ENCODE results near the gene CTU2.
A peak's percentile ranks its signal among the peaks of the same experiment; 100 is the strongest.

The CTU2 gene

DNA sequence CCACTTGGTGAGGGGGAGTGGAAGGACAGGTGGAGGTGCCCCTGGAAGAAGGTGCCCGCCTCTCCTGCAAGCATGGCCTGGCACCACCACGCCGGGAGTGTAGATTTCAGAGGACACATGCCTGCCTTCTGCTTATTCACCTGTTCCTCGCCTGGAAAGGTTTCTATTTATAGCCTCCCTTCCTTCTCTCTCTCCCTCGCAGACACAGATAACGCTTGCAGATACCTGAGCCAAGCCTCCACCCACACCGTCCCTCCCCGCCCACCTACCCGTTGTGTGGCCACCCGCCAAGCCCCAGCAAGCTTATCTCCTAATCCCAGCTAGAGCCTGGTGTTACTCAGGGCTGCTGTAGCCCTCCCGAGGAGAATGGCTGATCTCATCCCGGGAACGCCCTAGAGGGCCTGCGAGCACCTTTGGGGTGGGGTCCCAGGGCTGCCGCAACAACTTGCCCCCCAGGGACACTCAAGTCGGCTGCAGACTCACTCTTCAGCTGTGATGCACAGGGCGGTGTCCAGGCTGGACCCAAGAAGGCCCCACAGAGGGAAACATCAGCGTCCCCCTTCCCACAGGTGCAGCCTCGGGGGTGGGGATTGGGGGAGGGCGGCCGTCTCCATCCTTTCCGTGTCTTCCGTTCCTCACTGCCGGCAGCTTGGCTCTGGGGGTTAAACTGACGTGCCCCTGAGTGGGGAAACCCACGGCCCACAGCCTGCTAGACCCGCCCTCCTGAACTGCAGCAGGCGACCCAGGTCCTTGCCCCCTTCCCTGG, 18.1 kb upstream of the CTU2 start:
- Histone ChIP-seq H3K27ac (ENCODE audit: low read depth, low read length) (no peak overlapping the region), H3K9ac (ENCODE audit: low read length in 5 of 5) (no peak overlapping the region), H3K36me3 (ENCODE audit: control insufficient read depth in 5 of 5, insufficient read depth in 5 of 5, low read length in 5 of 5) (no peaks in the 10 kb centered on the region), H3K27me3 (ENCODE audit: control insufficient read depth in 5 of 5, insufficient read depth in 4 of 5, low read length in 5 of 5) (peaks cover 19 to 53% (median 39%) of the 10 kb centered on the region in 5 donors), H3K9me3 (ENCODE audit: control insufficient read depth in 5 of 5, low read length in 5 of 5) (no peaks in the 10 kb centered on the region), H3K4me1 (ENCODE audit: control insufficient read depth in 5 of 5, insufficient read depth in 5 of 5, low read length in 5 of 5) (peaks cover 0 to 38% (median 26%) of the 10 kb centered on the region in 5 donors), H3K4me3 (ENCODE audit: low read depth in 1 of 5, low read length in 5 of 5) (no peak overlapping the region)

DNA sequence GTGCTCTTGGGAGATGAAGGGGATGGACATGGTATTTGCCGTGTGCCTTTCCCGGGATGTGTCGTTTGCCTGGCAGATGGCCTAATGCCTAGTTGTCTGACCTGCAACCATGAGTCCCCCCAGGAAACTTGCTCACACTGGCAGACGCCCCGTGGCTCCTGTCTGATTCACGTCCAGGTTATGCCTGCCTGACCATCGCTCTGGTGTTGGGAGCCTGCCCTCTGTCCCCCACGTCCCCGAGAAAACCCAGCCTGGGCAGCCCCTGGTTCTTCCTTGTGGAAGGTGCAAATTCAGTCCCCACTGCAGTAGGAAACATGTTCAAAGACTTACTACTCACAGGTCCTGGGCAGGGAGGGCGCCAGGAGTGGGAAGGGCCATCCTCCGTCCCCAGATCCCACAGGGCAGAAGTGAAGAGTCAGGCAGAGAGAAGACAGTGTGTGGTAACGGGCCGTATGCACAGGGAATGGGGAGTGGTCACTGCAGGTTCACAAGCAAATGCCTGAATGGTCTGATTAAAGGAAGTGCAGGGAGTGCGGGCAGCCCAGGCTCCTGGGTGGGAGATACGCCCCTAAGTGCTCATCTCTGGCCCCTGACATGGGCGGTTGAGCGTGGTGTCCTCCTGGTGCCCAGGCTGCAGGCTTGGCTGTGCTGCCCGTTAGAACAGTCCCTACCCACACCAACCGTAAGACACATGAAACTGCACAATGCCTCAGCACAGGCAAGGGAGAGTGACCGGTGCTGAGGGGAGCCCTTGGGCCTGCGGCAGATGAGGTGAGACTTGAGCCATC, 15.8 kb upstream of the CTU2 start:
- no peak overlapping the region for H3K4me3 ChIP-seq (ENCODE audit: low read depth in 1 of 5, low read length in 5 of 5)
- no peaks in the 10 kb centered on the region for H3K9me3 ChIP-seq (ENCODE audit: control insufficient read depth in 5 of 5, low read length in 5 of 5)
- H3K27ac ChIP-seq (ENCODE audit: low read depth, low read length), result no peak overlapping the region
- H3K4me1 ChIP-seq (ENCODE audit: control insufficient read depth in 5 of 5, insufficient read depth in 5 of 5, low read length in 5 of 5), result peaks cover 0 to 29% (median 18%) of the 10 kb centered on the region in 5 donors
- no peak overlapping the region for H3K9ac ChIP-seq (ENCODE audit: low read length in 5 of 5)
- peaks cover 19 to 34% (median 28%) of the 10 kb centered on the region in 5 donors for H3K27me3 ChIP-seq (ENCODE audit: control insufficient read depth in 5 of 5, insufficient read depth in 4 of 5, low read length in 5 of 5)
- H3K36me3 ChIP-seq (ENCODE audit: control insufficient read depth in 5 of 5, insufficient read depth in 5 of 5, low read length in 5 of 5), result peaks cover 0 to 3% (median 0%) of the 10 kb centered on the region in 5 donors

DNA sequence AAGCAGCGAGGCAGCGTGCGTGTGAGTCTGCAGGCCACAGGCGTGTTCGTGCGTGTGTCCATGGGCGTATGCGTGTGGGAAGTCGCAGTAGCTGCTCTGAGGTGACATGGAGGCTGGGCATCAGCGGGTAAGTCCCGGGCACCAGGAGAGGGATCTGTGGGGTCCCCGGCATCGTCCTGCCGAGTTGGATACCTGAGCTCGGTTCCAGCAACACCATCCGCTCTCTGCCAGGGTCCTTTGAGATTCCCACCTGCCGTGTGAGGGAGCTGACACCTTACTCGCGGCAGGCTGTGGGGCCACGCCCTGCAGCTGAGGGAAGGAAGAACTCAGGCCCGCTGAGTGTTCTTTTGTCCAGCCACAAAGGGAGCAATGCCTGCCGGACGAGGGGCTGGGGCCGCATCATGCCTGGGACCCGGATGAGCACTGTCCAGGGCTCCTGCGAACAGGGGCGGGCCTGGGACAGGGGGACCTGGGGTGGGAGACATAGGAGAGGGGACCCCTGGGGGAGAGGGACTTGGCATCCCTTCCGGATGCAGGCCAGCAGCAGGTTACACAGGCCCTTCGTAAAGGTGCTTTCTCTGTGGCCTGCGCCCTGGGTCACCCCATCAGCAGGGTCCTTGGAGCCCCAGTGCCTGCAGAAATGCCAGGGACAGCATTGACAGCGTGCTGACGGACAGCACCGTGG, 15.0 kb upstream of the CTU2 start:
- H3K4me3 ChIP-seq (ENCODE audit: low read depth in 1 of 5, low read length in 5 of 5), result no peak overlapping the region
- peaks cover 0 to 21% (median 11%) of the 10 kb centered on the region in 5 donors for H3K4me1 ChIP-seq (ENCODE audit: control insufficient read depth in 5 of 5, insufficient read depth in 5 of 5, low read length in 5 of 5)
- peaks cover 0 to 10% (median 6%) of the 10 kb centered on the region in 5 donors for H3K36me3 ChIP-seq (ENCODE audit: control insufficient read depth in 5 of 5, insufficient read depth in 5 of 5, low read length in 5 of 5)
- peaks cover 17 to 31% (median 24%) of the 10 kb centered on the region in 5 donors for H3K27me3 ChIP-seq (ENCODE audit: control insufficient read depth in 5 of 5, insufficient read depth in 4 of 5, low read length in 5 of 5)
- no peak overlapping the region for H3K27ac ChIP-seq (ENCODE audit: low read depth, low read length)
- no peaks in the 10 kb centered on the region for H3K9me3 ChIP-seq (ENCODE audit: control insufficient read depth in 5 of 5, low read length in 5 of 5)
- H3K9ac ChIP-seq (ENCODE audit: low read length in 5 of 5), result no peak overlapping the region

DNA sequence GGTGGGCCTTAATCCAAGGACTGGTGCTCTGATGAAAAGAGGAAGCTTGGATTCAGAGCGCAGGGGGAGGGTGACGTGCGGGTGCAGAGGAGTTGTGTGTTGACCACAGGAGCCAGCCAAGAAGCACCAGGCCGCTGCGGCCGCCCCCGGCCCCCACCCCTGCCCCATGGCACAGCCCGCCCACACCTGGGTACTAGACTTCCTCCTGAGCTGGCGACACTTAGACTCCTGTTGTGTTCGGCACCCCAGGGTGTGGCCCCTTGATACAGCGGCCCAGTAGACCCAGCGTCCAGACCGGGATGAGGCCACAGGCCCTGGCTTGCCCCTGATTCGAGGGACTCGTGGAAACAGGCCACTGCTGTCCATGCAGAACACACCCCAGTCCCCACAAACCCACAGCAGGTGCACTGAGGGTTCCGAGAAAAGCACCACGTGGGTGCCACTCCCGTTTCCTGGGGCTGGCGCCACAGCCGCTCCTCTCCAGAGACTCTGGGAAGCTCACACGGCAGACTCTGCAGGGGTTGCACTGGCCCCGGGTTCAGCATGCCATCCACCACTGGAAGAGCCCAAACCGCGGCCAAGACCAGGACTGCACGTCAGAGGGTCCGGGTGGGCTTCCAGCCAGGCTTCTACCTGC, 14.3 kb upstream of the CTU2 start:
- no peak overlapping the region for H3K4me3 ChIP-seq (ENCODE audit: low read depth in 1 of 5, low read length in 5 of 5)

DNA sequence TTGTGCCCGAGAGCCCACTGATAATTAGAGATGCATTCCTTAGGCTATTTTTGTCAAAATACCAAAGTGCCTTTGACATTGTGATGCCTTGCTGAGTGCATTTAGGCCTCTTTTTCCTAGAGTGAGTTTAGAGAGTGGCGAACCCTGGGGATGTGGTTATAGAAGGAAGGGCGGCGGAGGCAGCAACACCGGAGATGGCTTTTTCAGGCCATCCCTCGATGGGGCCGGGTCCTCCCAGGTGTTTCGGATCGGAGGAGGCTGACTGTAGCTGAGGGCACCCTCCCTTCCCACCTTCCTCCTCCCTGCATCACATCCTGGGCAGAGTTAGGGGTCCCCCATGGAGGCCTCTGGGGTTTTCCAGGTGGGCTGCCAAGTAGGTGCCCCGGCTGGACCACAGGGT, 13.4 kb upstream of the CTU2 start:
- Histone ChIP-seq H3K9ac (ENCODE audit: low read length in 5 of 5) (no peak overlapping the region), H3K27me3 (ENCODE audit: control insufficient read depth in 5 of 5, insufficient read depth in 4 of 5, low read length in 5 of 5) (peaks cover 15 to 31% (median 17%) of the 10 kb centered on the region in 5 donors), H3K36me3 (ENCODE audit: control insufficient read depth in 5 of 5, insufficient read depth in 5 of 5, low read length in 5 of 5) (peaks cover 0 to 25% (median 20%) of the 10 kb centered on the region in 5 donors), H3K4me1 (ENCODE audit: control insufficient read depth in 5 of 5, insufficient read depth in 5 of 5, low read length in 5 of 5) (peaks cover 0 to 12% (median 3%) of the 10 kb centered on the region in 5 donors), H3K9me3 (ENCODE audit: control insufficient read depth in 5 of 5, low read length in 5 of 5) (no peaks in the 10 kb centered on the region), H3K4me3 (ENCODE audit: low read depth in 1 of 5, low read length in 5 of 5) (no peak overlapping the region), H3K27ac (ENCODE audit: low read depth, low read length) (no peak overlapping the region)

More for the DNA sequence above, 14.3 kb upstream of the CTU2 start:
- H3K27me3 ChIP-seq (ENCODE audit: control insufficient read depth in 5 of 5, insufficient read depth in 4 of 5, low read length in 5 of 5), result peaks cover 17 to 31% (median 23%) of the 10 kb centered on the region in 5 donors
- no peak overlapping the region for H3K27ac ChIP-seq (ENCODE audit: low read depth, low read length)
- H3K36me3 ChIP-seq (ENCODE audit: control insufficient read depth in 5 of 5, insufficient read depth in 5 of 5, low read length in 5 of 5), result peaks cover 0 to 17% (median 12%) of the 10 kb centered on the region in 5 donors
- H3K9me3 ChIP-seq (ENCODE audit: control insufficient read depth in 5 of 5, low read length in 5 of 5), result no peaks in the 10 kb centered on the region
- peaks cover 0 to 13% (median 3%) of the 10 kb centered on the region in 5 donors for H3K4me1 ChIP-seq (ENCODE audit: control insufficient read depth in 5 of 5, insufficient read depth in 5 of 5, low read length in 5 of 5)
- H3K9ac ChIP-seq (ENCODE audit: low read length in 5 of 5), result peak overlapping the region in 1 of 5 donors; percentile 30

DNA sequence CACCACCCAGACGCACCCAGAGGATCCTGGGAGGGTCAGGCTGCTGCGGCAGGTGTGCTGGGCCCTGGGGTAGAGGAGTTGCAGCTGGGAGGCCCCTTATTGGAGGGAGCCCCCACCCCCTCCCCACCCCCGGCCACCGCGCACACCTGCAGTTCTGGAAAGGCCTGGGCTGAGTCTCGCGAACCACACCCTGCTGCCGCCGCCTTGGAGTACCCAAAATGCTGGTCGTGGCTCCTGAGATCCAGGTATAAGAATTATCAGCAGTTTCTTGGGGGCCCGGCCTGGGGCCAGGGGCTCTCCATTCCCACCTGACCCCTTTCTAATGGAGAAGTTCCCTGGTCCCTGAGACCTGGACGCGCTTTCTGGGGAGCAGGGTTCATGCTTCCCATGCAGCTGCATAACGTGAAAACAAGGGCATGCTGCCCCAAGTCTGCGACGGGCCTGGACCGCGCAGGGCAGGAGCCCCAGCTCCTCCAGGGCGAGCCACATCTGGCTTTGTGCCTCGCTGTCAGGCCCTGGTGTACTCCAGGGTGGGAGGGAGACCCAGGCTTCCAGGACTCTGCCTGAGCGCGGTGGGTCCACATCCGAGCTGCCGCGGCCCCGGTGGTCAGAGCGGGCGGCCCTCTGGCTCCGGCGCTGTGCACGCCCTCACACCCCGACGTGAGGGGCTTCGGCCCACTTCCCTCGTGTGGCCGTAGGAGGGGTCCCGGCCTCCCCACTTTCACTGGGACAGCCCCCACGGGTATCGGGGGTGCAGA, 12.7 kb upstream of the CTU2 start:
- no peaks in the 10 kb centered on the region for H3K9me3 ChIP-seq (ENCODE audit: control insufficient read depth in 5 of 5, low read length in 5 of 5)
- peaks cover 0 to 12% (median 3%) of the 10 kb centered on the region in 5 donors for H3K4me1 ChIP-seq (ENCODE audit: control insufficient read depth in 5 of 5, insufficient read depth in 5 of 5, low read length in 5 of 5)
- H3K4me3 ChIP-seq (ENCODE audit: low read depth in 1 of 5, low read length in 5 of 5), result no peak overlapping the region
- no peak overlapping the region for H3K9ac ChIP-seq (ENCODE audit: low read length in 5 of 5)
- H3K27ac ChIP-seq (ENCODE audit: low read depth, low read length), result no peak overlapping the region
- H3K36me3 ChIP-seq (ENCODE audit: control insufficient read depth in 5 of 5, insufficient read depth in 5 of 5, low read length in 5 of 5), result peaks cover 0 to 33% (median 28%) of the 10 kb centered on the region in 5 donors
- peaks cover 10 to 25% (median 15%) of the 10 kb centered on the region in 5 donors for H3K27me3 ChIP-seq (ENCODE audit: control insufficient read depth in 5 of 5, insufficient read depth in 4 of 5, low read length in 5 of 5)

DNA sequence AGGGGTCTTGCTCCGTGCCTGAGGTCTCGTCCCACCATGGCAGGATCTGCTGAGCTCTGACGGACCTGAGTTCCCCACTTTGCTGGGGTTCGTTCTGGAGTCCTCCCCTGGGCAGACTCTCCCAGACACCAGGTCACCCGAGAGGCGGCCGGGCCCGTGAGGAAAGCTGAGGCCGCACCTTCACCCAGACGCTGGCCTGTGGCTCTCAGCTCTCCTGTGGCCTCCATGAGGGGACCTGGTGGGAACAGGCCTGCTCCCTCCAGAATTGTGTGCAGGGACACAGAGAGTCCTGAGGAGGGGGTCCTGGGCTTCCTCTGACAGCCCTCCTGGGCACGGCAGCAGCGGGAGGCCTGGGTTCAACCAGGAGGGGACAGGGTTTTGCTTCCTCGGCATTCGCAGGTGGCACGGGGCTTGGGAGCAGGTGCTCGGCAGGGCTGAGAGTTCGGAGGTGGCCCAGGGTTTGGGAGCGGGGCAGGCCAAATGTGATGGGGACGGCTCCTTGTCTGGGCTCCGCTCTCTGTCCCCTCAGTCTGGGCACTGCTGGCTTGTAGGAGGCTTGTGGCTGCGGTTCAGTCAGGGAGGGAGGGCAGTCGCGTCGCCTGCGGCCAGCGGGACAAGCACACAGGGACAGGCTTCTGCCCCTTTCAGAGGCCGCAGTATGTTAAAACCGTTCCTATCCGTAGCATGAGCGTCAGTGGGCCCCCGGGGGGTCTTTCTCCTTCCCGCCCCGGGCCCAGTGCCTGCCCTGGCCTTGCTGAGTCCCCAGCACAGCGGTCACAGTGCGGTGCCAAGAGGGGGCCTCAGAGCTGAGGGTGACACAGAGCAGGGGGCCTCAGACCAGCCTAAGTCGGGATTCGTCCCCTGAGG, 11.8 kb upstream of the CTU2 start:
- H3K9ac ChIP-seq (ENCODE audit: low read length in 5 of 5), result no peak overlapping the region
- peaks cover 0 to 14% (median 3%) of the 10 kb centered on the region in 5 donors for H3K4me1 ChIP-seq (ENCODE audit: control insufficient read depth in 5 of 5, insufficient read depth in 5 of 5, low read length in 5 of 5)
- no peak overlapping the region for H3K4me3 ChIP-seq (ENCODE audit: low read depth in 1 of 5, low read length in 5 of 5)
- H3K27ac ChIP-seq (ENCODE audit: low read depth, low read length), result no peak overlapping the region
- no peaks in the 10 kb centered on the region for H3K9me3 ChIP-seq (ENCODE audit: control insufficient read depth in 5 of 5, low read length in 5 of 5)
- H3K36me3 ChIP-seq (ENCODE audit: control insufficient read depth in 5 of 5, insufficient read depth in 5 of 5, low read length in 5 of 5), result peaks cover 0 to 41% (median 30%) of the 10 kb centered on the region in 5 donors
- H3K27me3 ChIP-seq (ENCODE audit: control insufficient read depth in 5 of 5, insufficient read depth in 4 of 5, low read length in 5 of 5), result peaks cover 9 to 17% (median 15%) of the 10 kb centered on the region in 5 donors

DNA sequence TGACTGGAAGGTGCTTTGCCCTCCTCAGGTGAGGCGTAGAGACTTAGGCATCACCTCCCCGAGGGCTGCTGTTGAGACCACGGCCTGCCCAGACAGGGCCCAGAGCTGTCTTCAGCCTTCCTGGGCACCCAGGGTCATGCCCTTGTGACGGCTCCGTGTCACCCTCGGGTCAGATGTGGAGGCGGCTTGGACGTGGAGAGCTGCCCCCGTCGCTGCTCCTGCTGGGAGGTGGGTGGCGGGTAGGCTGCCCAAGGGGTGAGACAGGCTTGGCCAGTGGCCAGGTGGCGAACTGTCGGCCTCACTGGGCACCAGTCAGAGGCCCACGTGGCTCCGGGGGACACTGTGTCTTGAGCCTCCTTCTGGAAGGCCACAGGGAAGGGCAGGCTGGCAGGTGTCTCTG, 11.1 kb upstream of the CTU2 start:
- Histone ChIP-seq H3K9ac (ENCODE audit: low read length in 5 of 5) (no peak overlapping the region), H3K27ac (ENCODE audit: low read depth, low read length) (no peak overlapping the region), H3K9me3 (ENCODE audit: control insufficient read depth in 5 of 5, low read length in 5 of 5) (no peaks in the 10 kb centered on the region), H3K36me3 (ENCODE audit: control insufficient read depth in 5 of 5, insufficient read depth in 5 of 5, low read length in 5 of 5) (peaks cover 0 to 49% (median 37%) of the 10 kb centered on the region in 5 donors), H3K4me3 (ENCODE audit: low read depth in 1 of 5, low read length in 5 of 5) (no peak overlapping the region), H3K27me3 (ENCODE audit: control insufficient read depth in 5 of 5, insufficient read depth in 4 of 5, low read length in 5 of 5) (peaks cover 8 to 15% (median 12%) of the 10 kb centered on the region in 5 donors), H3K4me1 (ENCODE audit: control insufficient read depth in 5 of 5, insufficient read depth in 5 of 5, low read length in 5 of 5) (peaks cover 0 to 22% (median 3%) of the 10 kb centered on the region in 5 donors)

Data from subcutaneous abdominal adipose tissue (tissue), 5 donors.